Esophagus squamous epithelium (tissue), 4 donors: ENCODE measurements around the gene BRI3BP.

ENCODE experiments used
- CTCF ChIP-seq, 6 experiments: fragments of 450-650 bp in 4 of 6; fragments of 200-600 bp in 2 of 6; sonication (generic) in 2 of 6; IDR thresholded peaks; one replicate each; pipeline ENCODE4 v1.5.1; 2016 to 2019; ENCODE audit warnings: antibody characterized with exemption in 6 of 6, mild to moderate bottlenecking in 4 of 6, moderate library complexity in 4 of 6
- POLR2A ChIP-seq, 4 donors: fragments of 450-650 bp; IDR thresholded peaks; one replicate each; pipeline ENCODE4 v1.6.1; 2017; ENCODE audit warnings: antibody characterized with exemption in 4 of 4, mild to moderate bottlenecking in 4 of 4, moderate library complexity in 3 of 4

GRCh38 chr12:124952801-124953200 is 40.6 kb upstream of the BRI3BP start:
- TF ChIP-seq POLR2A (IDR thresholded peaks at IDR 0.05) (no peak), CTCF (IDR thresholded peaks at IDR 0.05) (no peak)
